ENCODE measurements around the gene GLRA1.

GLRA1 gene

DNA sequence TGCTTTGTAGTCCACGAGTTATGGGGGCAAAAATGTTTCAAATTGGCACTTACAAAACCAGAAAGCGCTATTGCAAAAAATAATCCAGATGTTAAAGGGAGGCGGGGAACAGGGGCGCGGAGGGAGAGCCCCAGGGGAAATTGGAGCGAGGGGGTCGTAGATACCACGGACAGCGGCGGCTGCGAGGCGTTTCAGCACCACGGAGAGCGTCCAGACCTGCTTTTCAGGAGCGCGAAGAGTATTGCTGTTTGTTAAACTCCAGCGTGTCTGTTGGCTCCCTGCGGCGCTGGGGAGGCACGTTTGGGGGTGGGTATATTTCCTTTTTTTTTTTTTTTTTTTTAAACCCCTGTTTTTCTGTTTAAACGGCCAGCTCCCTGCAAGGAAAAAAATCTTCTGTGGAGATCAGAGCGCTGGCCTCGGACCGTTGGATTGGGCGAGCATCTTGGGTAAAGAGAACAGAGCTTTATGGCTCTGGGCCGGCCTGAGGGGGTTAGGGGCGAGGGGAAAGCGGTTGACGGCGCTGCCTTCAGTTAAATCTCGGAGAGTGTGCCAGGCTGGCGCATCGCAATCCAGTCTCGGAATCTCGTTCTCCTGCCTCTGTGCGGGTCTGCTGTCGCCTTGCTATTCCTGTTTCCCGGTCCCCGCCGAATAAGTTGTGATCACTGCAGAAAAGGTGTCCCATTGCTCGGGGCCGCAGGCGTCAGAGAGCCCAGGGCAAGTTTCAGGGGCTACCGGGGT is at the start of gene GLRA1:
Gene GLRA1, minus strand, starts transcription at position 288 of the 738 bp plus-strand sequence. CDS start 302 bp downstream, outside the sequence.
- DNase-seq (ENCODE audit: low read depth): no peak

DNA sequence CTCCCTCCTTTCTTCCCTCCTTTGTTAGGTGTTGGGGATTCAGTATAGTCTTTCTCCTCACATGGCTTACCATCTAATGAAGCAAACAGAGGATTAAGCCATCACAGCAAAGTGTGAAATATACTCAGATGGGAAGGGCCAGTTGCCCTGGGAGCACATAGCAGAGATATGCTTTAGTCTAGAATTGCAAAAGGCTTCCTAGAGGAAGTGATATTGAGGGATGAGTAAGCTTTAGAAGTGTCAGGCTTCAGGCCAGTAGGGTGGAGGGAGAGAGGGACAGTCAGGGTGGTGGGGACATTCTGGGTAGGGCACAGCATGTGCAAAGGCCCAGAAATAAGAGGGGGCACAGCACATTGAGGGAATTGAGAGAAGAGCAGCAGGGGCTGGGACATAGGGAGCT is 46.2 kb upstream of the GLRA1 start:
- DNase-seq (ENCODE audit: low read depth): no peak

DNA sequence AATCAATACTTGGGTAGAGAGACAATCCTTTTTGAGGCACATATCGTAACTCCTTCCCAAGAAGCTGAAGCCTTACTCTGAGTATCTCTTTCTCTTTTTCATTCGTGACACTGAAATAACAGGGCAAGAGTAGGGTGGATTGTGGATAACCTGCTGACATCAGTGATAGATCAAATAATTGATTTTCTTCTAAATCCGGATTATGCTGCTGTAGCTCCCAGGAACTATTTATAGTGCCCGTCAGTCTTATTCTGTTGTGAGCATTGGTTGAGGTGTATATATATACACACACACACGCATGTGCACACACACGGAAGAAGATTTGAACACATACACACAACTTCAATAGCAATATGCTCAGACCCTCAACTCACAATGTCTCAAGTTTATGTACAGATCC is 43.2 kb upstream of the GLRA1 start:
- no peak for DNase-seq (ENCODE audit: low read depth)

DNA sequence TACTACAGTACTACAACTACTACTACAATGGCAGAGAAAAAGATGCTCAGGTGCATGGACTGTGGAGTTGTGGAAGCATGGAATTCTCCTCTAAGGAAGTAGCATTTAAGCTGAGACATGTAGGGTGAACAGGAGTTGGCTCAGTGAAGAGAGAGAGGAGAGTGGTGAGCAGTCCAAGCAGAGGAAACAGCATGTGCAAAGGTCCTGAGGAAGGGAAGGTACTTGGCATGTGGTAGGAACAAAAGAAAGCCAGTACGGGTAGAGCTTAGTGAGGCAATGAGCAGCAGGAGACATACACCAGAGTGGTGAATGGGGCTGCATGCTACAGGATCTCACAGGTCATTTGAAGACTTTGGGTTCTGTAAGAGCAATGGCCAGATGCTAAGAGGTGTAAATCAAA is 41.4 kb upstream of the GLRA1 start:
- DNase-seq (ENCODE audit: low read depth): no peak

DNA sequence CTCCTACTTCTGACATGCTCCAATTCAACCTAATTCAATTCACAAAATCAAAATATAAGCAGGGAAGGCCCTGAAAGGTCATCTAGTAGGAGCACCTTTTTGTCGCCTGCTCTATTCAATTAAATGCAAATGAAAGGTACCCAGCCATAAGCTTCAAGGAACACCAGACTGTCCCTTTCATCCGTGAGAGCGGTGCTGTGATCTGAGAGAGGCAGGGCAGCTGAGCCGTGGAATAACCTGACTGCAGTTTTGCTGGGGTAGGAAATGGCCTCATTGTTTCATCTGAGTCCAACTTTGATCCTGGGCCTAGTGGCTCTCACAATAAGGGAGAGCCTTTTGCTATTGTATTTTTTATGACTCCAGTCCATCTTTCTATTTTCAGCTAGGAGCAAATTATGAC is 39.8 kb upstream of the GLRA1 start:
- no peak for DNase-seq (ENCODE audit: low read depth)

DNA sequence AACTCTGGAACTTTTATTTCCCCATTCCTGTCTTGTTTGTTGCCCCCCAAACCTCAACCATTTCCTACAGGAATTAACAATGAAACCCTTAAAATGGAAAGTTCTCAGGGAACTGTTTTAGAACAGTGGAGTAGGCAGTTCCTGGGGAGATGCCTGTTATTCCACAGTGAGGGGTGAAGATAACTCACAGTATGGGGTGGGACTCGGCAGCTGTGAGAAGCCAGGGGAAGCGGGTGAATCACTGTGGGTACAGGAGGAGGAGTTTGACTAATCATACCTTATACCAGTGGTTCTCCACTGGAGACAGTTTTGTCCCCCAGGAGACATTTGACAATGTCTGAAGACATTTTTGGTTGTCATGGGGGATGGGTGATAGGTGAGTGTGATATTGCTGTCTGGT is 36.9 kb upstream of the GLRA1 start:
- no peak for DNase-seq (ENCODE audit: low read depth)

DNA sequence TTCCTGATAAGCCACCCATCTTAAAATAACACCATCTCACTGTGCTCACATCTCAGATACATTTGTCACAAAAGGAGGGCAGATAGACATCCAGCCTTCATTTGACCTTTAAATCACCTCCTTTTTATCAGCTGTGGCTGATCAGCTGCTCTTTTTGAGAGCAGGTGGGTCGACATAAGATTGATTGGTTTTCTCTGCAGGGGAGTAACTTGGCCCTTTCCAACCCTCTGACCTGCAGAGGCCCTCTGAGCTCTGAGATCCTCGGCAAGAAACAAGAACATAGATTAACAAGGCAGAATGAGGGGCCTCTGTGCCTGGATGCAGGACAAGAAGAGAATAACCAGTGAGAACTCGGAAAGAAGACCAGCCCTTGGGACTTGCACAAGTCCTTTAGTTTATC is 33.5 kb upstream of the GLRA1 start:
- DNase-seq (ENCODE audit: low read depth): no peak

DNA sequence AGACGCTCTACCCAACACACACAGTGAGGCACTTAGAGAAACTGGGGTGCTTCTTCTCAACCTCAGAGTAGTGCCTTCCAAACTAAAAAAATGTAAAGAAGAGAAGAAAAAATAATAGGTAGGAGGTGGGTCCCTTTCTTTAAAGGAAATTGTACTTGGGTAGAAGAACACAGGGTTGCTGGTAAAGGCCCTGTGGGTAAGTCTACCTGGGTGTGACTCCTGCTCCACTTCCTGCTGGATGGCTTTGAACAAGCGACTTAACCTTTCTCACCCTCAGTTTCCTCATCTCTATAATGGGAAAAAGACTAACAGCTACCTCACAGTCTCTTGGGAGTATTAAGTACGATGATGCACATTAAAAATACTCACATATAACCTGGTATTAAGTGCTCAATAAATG is 32.1 kb upstream of the GLRA1 start:
- no peak for DNase-seq (ENCODE audit: low read depth)

DNA sequence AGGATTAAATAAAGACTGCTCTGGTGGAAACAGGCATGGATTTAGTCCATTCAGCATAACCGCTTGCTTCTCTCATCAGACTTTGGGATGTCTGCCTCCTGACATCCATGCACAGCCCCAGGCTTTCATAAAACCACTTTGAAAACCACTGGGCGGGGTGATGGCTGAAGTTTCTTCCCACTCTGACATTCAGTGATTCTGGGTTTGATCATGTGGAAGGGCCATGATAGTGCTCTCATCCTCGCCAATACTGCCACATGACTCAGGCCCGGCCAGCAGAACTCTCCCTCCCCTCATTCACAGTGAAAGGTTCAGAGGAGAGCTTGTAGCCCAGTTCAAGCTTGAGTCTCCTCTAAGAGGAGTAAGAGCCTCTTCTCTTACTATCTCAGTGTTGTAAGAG is 29.6 kb upstream of the GLRA1 start:
- no peak for DNase-seq (ENCODE audit: low read depth)

DNA sequence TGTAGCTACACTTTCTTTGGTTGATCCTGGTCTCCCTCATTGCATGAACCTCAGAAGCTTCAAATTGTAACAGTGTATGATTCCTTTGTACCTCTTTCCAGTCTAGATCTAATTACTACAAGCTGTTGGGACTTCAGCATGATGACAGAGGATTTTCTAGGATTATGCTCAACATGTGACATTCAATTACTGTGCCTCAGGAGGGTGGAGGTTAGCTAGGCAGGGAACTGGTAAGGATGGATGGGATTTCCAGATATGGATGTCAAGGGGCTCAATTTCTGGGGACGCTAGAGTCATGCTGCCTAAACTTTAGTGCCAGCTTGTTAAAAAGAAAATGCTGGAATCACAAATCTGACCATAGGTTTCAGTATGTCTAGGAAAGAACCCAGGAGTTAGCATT is 29.2 kb upstream of the GLRA1 start:
- no peak for DNase-seq (ENCODE audit: low read depth)

DNA sequence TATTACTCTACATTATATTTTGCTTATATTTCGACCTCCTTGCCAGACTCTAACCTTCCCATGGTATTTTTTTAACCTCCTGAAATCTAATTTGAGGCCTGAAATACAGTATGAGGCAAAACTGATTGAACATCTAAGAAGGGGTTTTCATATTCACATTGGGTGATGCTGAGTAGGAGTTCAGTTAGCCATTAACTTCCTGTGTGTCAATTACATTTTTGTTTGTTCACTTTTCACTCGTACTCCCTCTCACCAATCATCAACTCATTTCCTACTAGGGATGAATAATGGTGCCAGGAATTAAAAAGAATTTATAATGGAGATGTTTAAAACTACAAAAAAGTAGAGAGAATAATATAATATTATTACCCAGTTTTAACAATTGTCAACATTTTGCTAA is 27.6 kb upstream of the GLRA1 start:
- no peak for DNase-seq (ENCODE audit: low read depth)

DNA sequence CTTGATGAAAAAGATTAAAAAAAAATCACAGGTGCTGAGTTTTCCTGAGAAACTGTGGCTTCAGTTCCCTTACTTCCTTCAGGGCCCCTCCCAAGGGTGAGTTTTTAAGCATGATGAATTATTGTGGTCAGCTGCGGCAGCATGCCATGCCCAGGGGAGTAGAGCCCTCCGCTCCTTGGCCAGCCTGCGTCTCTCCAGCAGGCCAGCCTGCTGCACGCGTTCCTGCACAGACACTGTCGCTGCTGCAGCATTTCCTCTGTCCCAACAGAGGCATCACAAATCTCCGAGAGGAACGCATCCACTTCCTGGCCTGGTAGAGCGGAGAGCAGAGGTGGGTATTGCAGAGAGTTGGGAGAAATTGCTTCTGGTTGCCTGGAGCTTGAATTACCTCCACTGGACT is 26.1 kb upstream of the GLRA1 start:
- DNase-seq (ENCODE audit: low read depth): no peak

DNA sequence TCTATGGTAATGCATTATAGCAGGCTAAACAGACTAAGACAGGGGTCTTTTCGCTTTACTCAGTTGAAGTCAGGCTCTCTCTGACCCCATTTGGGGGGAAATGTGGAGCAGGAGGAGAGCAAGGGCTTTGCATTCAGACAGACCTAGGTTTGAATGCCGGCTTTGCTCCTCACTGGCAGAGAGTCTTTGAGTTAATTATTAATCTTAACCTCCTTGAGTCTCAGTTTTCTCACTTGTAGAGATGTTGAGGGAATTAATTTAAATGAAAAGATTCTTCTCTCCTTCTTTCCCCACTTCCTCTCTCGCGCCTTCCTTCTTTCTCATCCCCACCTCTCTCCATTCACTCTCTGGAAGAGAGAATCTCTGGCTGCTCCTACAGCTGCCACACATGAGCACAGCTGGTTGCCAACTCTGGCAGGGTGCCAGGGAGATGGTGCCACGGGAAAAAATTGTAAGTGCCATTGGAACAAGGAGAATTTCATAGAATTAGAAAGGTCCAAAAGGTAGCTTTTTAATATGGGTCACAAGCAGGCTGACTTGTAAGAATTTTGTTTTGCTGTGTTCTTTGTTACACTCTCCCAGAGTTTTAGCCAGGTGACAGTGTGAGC is 25.2 kb upstream of the GLRA1 start:
- DNase-seq (ENCODE audit: low read depth): no peak

DNA sequence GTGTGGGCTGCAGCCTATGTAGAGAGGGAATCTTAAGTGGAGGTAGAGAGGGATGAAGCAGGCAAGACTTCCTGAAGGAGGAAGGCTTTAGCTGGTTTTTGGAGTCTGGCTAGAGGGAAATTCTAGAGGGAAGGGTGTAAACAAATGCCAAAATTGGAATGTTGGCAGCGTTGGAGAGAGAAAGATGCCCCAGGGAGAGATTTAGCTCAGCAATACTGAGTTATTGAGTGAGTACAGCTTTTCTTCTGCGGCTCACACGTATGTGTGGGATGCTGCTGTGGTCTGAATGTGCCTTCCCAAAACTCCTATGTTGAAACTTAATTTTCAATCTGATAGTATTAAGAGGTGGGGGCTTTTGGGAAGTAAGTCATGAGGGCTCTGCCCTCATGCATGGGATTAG is 24.5 kb upstream of the GLRA1 start:
- no peak for DNase-seq (ENCODE audit: low read depth)

DNA sequence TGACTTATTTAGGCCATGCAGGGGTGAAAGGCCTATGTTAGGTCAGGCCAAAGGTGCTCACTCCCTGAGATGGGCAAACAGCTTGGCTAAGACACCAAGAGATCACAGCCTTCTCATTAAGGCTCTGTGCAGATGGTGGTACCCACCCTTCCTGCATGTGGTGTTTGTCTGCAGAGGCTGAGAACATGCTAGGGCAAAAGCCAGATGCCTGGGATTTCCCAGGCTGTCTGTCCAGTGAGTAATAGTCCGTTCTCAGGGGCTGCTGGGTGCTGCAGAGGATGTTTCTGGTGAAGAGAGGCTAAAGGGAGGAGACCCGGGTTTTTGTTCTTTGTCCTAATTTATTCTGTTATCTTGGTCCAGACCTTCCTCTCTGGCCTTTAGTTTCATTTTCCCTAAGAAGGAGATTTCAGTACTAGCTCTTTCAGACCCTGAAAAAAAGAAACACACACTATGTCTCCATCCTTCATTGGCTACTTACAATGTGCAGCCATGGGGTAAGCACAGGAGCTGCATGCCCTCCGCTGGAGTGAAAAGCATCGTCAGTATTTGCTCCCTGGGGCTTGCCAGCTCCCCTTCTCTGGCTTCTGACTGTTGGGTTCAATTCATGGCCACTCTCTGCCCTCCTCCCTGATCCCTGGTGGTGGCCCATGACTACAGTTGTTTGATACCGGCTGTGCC is 23.4 kb upstream of the GLRA1 start:
- no peak for DNase-seq (ENCODE audit: low read depth)

DNA sequence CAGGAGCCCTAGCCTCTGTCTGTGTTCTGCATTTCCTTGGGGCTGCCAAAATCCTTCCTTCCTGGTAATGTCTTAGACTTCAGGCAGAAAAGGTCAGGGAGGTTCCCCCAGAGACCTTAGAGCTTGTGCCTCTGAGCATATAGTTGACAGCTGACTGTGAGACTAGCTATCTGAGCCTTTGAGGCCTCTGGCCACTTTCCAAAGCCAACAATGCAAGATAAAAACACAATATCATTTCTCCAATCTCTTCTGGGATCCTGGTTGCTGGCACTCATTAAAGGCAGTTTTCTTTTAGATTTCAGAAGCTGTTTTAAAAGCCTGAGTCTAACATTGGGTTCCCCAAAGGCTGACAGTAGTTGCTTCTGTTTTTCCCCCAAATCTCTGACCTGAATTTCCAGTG is 13.2 kb upstream of the GLRA1 start:
- DNase-seq (ENCODE audit: low read depth): no peak

DNA sequence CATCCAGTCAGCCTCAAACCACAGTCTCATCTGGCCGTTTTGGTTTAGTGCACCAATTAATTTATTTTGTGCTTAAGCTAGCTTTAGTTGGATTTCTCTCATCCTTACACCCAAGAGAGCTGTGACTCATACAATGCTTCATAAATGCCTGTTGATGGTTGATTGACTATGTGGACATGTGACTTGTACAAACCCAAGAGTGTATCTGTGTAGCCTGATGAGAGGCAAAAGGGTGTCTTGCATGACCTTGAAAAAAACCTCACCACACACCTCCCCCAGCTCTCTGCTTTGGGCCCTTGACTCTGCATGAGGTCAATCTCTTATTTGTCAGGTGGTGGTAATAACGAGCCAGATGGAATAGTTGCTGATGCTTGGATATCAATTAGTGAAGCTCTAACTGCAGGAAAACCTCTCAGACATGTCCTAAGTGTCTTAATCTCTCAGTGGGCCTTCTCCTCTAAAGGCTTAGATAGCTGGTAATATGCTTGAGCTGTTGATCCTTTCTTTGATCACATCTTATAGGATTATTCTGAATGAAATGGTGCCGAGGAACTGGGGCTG is 10.6 kb upstream of the GLRA1 start:
- no peak for DNase-seq (ENCODE audit: low read depth)

DNA sequence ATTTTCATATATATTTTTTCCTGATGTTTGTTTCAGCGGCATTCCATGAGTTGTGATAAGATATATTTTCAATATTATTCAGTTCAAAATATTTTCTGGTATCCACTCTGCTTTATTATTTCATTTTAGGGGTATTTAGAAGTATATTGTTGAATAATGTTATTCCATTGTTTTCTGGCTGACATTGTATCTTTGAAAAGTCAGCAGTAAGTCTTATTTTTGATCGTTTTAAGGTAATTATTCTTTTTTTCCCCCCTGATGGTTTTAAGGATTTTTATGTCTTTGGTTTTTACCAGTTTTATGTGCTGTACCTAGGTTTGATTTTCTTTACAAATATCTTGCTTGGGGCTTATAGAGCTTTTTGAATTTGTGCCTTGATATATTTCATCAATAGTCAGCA is 6.6 kb upstream of the GLRA1 start:
- no peak for DNase-seq (ENCODE audit: low read depth)

DNA sequence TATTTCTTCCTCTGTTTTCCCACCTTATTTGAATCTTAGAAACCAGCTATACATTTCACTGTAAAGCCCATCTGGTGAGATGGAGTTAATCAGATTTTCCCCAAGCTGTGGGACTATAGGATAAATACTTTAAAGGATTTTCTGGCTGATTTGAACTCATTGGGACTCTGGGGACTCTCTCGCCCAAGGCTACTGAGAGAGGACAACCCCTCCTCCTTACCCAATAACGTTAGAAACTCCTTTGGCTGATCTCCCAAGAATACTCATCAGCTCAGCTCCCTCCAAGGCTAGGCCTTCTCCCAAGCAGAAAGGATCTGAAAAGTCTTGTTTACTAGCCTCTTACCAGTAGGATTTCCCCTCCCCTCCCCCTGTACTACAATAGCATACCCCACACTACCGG is 1.5 kb upstream of the GLRA1 start:
- DNase-seq (ENCODE audit: low read depth): no peak

DNA sequence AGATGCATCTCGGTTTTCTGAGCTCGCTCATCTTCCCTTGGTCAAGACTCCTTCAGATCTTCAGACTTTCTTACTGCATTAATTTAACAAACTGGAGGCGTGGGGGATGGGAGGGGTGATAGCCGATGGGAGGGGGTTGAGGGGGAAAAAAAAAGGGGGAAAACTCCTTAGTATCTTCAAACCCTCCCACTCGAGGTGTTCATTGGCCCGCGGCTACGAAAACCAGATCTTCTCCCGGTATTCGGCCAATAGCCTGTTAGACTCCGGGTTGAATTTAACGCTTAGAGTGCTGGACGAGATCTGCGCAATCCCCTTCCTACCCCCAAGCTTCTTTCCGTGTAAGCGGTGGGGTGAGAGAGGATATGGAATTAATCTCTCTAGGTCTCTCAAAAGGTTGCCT is 689 bp upstream of the GLRA1 start:
- no peak for DNase-seq (ENCODE audit: low read depth)

DNA sequence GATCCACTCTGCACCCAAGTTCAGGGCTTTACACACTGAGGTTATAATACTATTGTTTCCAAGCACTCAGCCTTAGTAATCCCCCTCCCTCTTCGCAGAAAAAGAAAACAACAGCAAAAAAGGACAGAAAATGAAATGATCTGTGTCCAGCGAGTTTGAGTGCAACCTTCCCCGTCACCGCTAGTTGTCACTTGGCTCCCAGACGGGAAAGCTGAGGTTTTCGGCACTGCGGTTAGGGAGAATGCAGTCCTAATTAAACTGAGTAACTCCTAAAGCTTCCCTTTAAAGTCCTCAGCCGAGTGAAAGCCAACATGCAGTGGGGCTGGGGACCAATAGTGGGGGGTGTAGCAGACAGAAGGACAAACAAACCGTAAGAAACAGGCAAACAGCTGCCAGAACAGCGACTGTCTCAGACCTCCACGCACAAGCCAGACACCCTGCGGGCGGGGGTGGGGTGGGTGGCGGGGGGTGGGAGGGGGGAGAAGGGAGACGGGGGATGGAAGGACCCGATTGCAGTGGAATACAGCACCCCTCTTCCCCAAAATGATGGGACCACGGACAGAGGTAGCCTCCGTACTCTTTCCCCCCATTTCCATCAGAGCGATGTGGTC is 680 bp downstream of the GLRA1 start:
- no peak for DNase-seq (ENCODE audit: low read depth)

DNA sequence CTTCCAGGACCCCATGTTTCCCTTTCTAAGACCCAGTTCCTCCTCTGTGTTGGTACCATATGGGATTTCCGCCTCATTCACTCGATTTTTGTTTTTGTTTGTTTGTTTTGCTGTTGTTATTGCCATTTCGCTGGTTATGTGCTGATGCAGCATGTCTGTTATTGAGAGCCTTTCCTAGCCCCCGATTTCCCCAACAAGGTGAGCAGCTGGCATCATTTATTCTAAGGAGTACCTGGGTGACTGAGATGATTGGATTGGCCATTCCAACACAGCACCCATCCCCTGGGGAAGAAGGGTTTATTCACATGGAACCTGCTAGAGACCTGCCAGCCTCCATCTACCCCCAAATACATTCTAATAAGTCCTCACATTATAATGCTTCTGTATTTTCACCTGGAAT is 2.7 kb downstream of the GLRA1 start:
- DNase-seq (ENCODE audit: low read depth): no peak

DNA sequence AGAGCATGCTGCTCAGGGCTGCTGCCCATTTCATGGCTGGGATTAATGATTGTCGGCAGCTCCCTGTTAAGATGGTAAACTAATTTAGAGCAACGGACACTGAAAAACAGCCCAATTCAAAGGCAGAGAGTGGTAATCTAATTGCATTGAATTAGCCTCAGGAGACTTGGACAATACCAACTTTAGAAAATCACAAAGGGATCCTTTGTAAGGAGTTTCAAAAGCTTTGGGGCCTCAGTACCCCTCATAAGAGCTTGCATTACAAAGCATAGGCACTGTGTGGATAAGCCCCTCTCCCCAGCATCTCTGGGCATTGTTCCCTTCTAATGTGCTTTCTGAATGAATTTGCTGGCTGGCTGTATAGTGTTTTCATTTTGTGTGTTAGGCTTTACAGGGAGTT is 6.7 kb downstream of the GLRA1 start:
- DNase-seq (ENCODE audit: low read depth): no peak
